PFSK-1 (cell line): ENCODE results near the gene PTPN14.

Experiments used
- FOXP2 ChIP-seq: optimal IDR thresholded peaks from 2 replicates; pipeline ENCODE3; 2011; ENCODE audit warnings: borderline replicate concordance, control low read depth, inconsistent platforms; ENCODE audit not compliant: insufficient read depth; ENCODE audit errors: extremely low read length, extremely low read depth
- POLR2AphosphoS5 ChIP-seq: IDR thresholded peaks from 2 replicates; pipeline ENCODE4 v1.6.1; 2012; ENCODE audit warnings: low read depth, mild to moderate bottlenecking, control low read depth, low read length, moderate library complexity
- REST ChIP-seq, 2 experiments: IDR thresholded peaks; 2 replicates each; pipeline versions ENCODE4 v1.6.1 to v1.8.0; 2011 to 2012; ENCODE audit warnings: low read depth in 2 of 2, low read length in 2 of 2, control low read depth in 1 of 2, inconsistent platforms in 1 of 2, mild to moderate bottlenecking in 1 of 2, moderate library complexity in 1 of 2; ENCODE audit not compliant: insufficient read depth in 1 of 2
- SIN3A ChIP-seq: IDR thresholded peaks from 2 replicates; pipeline ENCODE4 v1.6.1; 2012; ENCODE audit warnings: mild to moderate bottlenecking, low read length, moderate library complexity, borderline replicate concordance; ENCODE audit not compliant: insufficient read depth
- TAF1 ChIP-seq: IDR thresholded peaks from 2 replicates; pipeline ENCODE4 v1.6.1; 2012; ENCODE audit warnings: low read length, control low read depth, borderline replicate concordance; ENCODE audit not compliant: insufficient read depth

Gene PTPN14

GRCh38 chr1:214332946-214333798 lies 218.2 kb downstream of the PTPN14 start:
- TF ChIP-seq TAF1 (no peak), FOXP2 (no peak), SIN3A (no peak), REST (IDR thresholded peaks at IDR 0.05; ENCODE audit: insufficient read depth in 1 of 2, low read depth in 2 of 2, low read length in 2 of 2) (no peak), POLR2AphosphoS5 (no peak)

- TF ChIP-seq POLR2AphosphoS5: no peak
- no peak for TF ChIP-seq FOXP2
- no peak for TF ChIP-seq REST (IDR thresholded peaks at IDR 0.05; ENCODE audit: insufficient read depth in 1 of 2, low read depth in 2 of 2, low read length in 2 of 2)
- no peak for TF ChIP-seq SIN3A
- no peak for TF ChIP-seq TAF1
Observed at GRCh38 chr1:214331827-214332423, 219.5 kb downstream of the PTPN14 start.

GRCh38 chr1:214331180-214331579 lies 220.2 kb downstream of the PTPN14 start:
- TF ChIP-seq SIN3A (no peak), TAF1 (no peak), POLR2AphosphoS5 (no peak), REST (IDR thresholded peaks at IDR 0.05; ENCODE audit: insufficient read depth in 1 of 2, low read depth in 2 of 2, low read length in 2 of 2) (no peak), FOXP2 (no peak)

GRCh38 chr1:214330715-214331114 lies 220.7 kb downstream of the PTPN14 start:
- TF ChIP-seq SIN3A (no peak), POLR2AphosphoS5 (no peak), TAF1 (no peak), FOXP2 (no peak), REST (IDR thresholded peaks at IDR 0.05; ENCODE audit: insufficient read depth in 1 of 2, low read depth in 2 of 2, low read length in 2 of 2) (no peak)
